Fibroblast of skin of left biceps (primary cell): ENCODE measurements around the gene TMEM145.
"Not testable (repeated sequence)": the region's sequence is repeated elsewhere in the genome, so short reads cannot be mapped to it uniquely, and the experiment has no call there.

Experiments
- DNase-seq, 2 experiments: peaks; one replicate each; pipeline ENCODE4 v3.0.0-alpha.2; 2013; ENCODE audit warnings: low read depth in 2 of 2

TMEM145 gene

DNA sequence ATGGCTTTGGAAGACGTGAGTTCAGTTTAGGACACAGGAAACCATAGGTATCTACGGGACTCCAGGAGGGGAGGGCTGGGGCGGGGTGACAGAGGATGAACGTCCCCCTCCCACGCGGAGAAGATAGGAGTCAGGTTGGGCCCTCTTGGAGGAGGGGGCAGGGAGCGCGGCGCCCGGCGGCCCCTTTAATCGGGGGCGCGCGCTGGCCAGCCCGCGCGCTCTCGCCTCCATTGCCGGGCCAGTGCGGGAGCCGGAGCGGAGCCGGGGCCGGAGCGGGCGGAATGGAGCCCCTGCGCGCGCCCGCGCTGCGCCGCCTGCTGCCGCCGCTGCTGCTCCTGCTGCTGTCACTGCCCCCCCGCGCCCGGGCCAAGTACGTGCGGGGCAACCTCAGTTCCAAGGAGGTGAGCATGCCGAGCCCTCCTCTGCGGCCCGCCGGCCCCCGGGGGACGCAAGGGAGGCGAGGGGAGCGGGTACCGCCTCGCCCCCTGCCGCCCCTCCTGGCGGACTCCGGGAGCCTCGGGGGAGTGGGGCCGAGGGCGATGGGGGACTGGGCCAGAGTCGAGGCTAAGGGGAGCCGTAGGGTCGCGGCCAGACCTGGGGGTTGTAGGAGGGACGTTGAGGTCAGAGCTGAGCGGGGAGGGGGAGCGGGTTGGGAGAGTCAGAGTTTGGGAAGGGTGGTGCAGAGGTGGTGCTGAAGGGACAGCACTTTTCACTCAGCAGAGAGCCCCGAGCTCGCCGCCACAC lies at the start of gene TMEM145:
Gene TMEM145, plus strand, starts transcription at position 214 of the 744 bp plus-strand sequence. Its CDS starts 68 bp downstream, at position 282.
- no peak for DNase-seq

DNA sequence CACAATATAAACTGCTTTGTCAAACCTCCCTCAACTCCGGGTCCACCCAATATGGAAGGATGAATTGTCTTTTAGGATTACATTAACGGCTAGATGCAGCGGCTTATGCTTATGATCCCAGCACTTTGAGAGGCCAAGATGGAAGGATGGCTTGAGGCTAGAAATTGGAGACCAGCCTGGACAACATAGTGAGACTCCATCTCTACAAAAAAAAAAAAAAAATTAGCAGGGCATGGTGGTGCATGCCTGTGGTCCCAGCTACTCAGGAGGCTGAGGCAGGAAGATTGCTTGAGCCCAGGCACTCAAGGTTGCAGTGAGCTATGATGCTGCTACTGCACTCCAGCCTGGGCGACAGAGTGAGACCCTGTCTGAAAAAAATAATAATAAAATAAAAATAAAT lies 47.0 kb upstream of the TMEM145 start:
- not testable (repeated sequence) for DNase-seq

DNA sequence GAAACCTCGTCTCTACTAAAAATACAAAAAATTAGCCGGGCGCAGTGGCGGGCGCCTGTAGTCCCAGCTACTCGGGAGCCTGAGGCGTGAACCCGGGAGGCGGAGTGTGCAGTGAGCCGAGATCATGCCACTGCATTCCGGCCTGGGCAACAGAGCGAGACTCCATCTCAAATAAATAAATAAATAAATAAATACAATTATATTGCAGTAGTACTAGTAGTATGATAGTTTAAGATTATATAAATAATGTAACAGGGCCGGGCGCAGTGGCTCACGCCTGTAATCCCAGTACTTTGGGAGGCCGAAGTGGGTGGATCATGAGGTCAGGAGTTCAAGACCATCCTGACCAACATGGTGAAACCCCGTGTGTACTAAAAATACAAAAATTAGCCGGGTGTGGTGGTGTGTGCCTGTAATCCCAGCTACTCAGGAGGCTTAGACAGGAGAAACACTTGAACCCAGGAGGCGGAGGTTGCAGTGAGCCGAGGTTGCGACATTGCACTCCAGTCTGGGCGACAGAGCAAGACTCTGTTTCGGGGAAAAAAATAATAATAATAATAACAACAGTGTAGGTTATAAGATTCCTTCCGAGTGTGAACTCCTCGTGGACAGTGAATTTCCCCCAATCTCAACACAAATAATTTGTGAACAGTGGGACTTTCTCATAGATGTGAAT lies 46.0 kb upstream of the TMEM145 start:
- not testable (repeated sequence) for DNase-seq

DNA sequence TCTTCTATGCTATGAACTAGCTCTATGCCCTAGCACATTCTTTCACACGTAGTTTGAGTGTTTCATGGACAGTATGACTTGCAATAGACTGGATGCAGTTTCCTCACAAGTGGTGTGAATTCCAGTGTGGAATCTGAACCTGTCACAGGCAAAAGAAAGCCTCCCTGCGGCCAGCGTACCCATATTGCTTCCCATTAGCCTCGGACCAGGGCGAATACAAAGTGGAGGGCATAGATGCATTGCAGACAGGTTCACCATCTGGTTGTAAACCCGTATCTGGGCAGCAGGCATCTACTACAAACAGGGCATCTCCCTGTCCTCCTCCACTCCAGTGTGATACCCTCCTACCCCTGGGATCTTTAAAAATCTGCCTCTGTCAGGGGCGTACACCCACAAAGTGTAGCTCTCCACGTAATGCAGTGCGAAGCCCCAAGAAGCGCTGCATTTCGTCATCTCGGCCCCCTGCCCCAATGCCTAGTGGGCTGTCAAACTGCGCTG lies 45.4 kb upstream of the TMEM145 start:
- DNase-seq = no peak

DNA sequence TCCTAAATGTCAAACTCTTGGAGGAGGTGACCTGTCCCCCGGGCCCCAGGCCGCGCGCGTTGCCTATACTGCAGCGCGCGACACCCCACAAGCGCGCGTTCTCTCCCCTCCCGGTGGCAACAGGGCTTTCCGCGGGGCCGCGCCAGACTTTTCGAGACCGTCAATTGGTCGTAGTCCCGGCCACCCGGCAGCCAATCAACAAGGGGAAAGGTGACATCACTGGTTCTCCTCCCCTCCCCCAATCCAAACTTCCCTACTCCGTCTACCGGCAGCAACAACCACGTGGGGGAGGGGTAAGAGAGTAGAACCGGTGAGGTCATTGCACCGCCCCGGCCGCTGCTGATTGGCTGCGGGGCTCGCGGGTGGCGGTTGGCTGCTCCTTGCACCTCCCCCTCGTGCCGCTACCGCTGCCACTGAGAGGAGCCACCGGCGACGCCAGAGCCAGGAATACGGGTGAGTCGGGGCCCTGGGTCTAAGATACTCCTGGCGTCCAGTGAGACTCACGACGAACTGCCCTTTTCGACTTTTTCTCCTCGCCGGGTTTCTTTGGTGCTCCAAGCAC lies 44.9 kb upstream of the TMEM145 start:
- DNase-seq = peak; percentile 98 to 99

DNA sequence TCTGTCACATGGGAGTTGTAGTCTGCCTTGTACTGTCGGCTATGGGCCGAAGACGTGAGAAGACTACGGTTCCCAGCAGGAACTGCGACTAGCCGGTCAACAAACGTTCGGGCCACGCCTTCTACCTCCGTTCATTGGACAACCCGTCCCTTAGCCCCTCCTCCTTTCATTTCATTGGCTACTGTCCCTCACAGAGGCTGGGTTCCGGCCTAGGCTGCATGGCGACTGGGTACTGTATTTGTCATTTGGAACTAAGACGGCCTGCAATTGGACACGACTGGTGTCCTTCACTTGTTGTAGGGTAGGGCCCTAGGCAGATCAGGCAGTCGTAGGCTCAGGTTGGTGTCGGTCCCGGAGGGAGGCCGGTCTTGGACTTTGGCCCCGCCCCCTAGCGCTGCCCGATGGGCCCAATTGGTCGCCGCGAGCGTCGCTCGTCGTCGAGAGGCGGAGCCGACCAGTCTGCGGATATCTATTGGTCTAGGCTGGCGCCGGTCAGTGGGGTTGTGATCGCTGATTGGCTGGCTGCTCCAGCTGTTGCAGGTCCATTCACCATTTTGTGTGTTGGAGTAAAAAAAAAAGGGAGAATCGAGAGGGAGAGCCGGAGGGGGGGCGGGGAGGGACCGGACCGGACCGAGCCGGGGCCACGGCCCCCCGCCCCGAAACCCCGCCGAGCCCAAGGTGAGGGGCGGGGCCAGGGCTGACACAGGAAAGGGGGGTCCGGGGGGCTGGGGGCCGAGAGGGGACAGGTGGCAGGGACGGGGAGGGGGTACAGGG lies 44.2 kb upstream of the TMEM145 start, which contains the start of gene CIC:
Gene CIC, plus strand, starts transcription at position 549 of the 774 bp plus-strand sequence. CDS start 2,532 bp downstream, outside the sequence.
- peak; percentile 100 for DNase-seq

DNA sequence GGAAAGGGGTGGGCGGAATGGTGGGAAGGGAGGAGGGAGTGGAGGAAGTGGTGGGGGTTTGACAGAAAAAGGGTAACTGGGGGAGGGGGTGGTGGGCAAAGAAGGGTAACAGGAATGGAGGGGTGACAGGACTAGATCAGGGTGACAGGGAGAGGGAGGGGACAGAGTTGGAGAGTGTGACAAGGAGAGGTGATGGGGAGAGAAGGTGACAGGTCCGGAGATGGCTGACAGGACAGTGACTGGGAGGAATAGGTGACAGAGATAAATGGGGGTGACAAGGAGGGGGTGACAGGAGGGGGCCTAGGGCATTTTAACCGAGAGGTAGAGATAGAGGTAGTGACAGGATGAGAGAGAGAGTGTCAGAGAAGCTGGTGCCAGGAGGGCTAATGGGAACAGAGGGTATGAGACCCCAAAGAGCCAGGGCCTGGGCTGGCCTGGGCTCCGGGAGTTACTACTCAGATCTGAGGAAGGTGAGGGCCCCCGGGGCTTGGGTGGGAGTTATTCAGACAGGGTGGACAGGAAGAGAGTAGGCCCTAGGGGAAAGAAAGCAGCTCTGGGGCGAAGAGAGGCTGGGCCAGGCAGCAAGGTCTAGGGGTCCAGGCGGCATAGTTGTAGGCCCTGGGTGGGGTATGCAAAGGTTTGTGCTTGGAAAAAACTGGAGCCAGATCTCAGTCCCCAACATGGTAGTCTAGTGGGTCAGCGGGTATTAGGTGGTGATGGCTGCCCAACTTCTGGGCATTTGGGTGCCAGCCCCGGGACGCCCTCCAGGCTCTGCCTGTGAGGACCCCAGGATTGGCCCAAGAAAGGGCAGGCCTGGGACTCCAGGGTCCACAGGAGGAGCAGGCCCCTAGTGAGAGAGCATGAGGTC lies 43.4 kb upstream of the TMEM145 start:
- DNase-seq = no peak

DNA sequence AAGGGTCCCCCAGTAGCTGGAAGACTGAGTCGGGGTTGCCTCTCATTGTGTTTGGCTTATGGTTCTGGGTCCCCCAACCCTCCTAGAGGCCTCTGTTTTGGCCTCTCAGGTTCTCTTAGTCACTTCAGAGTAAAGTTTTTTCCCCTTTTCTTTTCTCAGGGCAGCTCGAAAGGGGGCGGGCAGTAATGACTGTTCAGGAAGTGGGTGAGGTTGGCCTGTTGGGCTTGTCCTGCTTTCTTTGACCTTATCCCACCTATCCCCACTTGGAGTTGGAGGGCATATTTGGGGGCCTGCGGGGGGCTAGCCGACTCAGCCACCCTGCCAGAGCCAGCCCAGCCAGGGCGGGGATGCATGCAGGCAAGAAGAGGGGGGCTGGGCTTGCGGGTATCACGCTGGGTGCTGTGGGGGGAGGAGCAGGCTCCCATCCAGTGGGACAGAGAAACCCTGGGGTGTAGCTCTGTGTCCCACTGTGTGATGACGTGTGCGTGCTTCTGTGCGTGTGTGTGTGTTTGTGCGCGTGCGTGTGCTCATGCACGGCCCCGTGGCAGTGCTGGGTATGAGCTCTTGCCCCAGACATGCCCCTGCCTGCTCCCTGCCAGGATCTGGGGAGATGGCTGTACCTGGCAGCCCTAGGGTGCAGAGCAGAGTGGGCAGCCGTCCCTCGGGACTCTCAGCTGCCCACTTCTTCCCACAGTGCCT lies 42.6 kb upstream of the TMEM145 start:
- no peak for DNase-seq

DNA sequence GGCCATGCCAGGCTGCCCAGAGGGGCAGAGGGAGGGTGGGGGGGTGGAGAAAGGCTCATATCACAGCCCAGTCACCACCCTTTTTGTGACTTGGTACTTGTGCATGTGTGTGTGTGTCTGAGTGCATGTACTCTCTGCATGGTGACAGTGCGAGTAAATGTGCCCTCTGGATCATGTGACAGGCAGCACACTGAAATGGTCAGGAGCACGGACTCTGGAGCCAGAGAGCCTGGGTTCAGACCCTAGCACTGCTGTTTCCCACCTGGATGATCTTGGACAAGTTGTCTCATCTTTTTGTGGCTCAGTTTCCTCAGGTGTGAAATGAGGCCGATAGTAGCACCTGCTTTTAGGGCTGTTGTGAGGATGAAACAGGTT lies 42.1 kb upstream of the TMEM145 start:
- DNase-seq = no peak

DNA sequence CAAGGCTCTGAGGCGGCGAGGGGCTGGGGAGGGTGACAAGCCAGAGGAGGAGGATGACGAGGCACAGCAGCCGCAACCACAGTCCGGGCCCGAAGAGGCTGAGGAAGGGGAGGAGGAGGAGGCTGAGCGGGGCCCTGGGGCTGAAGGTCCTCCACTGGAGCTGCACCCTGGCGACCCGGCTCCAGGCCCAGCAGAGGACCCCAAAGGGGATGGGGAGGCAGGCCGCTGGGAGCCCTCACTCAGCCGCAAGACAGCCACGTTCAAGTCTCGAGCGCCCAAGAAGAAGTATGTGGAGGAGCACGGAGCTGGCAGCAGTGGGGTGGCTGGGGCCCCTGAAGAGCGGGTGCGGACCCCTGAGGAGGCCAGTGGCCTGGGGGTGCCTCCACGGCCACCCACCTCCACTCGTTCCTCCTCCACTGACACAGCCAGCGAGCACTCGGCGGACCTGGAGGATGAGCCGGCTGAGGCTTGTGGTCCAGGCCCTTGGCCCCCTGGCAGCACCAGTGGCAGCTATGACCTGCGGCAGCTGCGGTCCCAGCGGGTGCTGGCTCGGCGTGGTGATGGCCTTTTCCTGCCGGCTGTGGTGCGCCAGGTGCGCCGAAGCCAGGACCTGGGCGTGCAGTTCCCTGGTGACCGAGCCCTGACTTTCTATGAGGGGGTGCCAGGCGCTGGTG lies 41.1 kb upstream of the TMEM145 start:
- DNase-seq = no peak

DNA sequence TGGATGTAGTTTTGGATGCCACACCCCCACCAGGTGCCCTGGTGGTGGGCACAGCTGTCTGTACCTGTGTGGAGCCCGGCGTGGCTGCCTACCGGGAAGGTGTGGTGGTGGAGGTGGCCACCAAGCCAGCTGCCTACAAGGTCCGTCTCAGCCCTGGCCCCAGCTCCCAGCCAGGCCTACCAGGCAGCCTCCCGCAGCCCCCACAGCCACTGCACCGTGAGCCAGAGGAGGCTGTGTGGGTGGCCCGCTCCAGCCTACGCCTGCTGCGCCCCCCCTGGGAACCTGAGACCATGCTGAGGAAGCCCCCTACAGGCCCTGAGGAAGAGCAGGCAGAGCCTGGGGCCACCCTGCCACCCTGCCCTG lies 40.6 kb upstream of the TMEM145 start:
- no peak for DNase-seq

DNA sequence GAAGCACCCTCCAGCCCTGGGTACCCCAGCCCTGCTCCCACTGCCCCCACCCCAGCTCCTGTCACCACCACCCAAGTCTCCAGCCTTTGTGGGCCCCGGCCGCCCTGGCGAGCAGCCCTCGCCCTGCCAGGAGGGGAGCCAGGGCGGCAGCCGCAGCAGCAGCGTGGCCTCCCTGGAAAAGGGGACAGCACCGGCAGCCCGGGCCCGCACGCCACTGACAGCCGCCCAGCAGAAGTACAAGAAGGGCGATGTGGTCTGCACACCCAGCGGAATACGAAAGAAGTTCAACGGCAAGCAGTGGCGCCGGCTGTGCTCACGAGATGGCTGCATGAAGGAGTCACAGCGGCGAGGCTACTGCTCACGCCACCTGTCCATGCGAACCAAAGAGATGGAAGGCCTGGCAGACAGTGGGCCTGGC lies 40.1 kb upstream of the TMEM145 start:
- DNase-seq = no peak

DNA sequence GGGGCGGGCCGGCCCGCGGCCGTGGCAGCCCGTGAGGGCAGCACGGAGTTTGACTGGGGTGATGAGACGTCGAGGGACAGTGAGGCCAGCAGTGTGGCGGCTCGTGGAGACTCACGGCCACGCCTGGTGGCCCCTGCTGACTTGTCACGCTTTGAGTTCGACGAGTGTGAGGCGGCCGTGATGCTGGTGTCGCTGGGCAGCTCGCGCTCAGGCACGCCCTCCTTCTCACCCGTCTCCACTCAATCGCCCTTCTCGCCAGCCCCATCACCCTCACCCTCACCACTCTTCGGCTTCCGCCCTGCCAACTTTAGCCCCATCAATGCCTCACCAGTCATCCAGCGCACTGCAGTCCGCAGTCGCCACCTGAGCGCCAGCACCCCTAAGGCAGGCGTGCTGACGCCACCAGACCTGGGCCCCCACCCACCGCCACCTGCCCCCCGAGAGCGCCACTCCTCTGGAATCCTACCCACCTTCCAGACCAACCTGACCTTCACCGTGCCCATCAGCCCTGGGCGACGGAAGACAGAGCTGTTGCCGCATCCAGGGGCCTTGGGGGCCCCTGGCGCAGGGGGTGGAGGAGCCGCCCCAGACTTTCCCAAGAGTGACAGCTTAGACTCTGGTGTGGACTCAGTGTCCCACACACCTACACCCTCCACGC lies 39.6 kb upstream of the TMEM145 start:
- DNase-seq = no peak

DNA sequence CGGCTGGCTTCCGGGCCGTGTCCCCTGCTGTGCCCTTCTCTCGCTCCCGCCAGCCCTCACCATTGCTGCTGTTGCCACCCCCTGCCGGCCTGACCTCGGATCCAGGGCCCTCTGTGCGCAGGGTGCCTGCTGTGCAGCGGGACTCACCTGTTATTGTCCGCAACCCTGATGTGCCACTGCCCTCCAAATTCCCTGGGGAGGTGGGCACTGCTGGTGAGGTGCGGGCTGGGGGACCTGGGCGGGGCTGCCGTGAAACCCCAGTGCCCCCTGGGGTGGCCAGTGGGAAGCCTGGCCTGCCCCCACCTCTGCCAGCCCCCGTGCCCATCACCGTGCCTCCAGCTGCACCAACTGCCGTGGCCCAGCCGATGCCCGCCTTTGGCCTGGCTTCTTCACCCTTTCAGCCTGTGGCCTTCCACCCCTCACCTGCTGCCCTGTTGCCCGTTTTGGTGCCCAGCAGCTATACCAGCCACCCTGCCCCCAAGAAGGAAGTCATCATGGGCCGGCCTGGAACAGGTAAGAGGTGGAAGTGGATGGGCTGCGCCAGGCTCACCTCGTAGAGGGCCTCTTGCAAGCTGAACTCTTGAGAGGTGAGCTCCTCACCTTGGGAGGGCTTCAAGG lies 38.9 kb upstream of the TMEM145 start:
- DNase-seq = no peak

DNA sequence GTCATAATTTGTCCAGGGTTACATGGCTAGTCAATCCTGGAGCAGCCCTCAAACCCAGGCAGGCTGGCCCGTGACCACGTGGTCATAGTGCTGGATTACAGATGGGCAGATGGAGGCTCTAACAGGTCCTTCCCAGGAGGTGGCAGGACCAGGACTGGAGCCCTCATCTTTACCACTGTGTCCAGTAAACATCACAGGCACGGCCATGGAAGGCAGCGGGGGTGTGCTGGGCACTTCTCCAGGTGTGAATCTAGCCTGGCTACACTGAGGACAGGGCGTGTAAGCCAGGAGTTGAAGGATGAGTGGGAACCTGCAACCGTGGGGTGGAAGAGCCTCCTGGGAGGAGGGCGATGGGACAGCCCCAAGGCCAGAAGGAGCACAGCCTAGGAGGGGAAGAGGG lies 38.0 kb upstream of the TMEM145 start:
- DNase-seq = no peak

DNA sequence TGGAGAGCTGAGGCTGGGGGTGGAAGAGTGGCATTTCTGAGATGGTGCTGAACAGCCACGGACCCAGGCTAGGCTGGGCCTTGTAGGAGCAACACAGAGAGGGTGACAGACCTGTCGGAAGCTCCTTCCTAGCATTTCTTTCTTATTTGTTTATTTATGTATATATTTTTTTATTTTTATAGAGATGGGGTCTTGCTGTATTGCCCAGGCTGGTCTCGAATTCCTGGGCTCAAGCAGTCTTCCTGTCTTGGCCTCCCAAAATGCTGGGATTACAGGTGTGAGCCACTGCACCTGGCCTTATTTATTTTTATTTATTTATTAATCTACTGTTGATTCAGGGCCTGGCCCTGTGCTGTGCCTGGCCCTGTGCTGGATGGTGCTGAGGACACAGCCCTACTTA lies 37.6 kb upstream of the TMEM145 start:
- no peak for DNase-seq

DNA sequence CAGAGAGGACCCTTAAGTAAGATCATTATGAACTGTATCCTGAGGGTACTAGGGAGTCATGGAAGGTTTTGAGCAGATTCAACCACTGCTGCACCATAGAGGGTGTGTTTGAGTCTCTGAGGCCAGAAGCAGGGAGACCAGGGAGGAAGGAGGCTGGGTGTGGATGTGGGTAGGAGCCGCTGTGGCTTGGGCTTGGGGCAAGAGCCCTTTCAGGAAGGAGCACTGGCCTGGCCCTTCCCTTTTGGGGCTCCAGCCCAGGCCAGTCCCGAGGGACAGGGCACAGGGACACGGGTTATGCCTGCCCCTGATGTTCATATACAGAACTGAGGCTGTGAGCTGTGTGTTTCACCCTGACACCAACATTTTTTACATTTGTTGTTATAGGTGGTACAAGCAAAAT lies 36.8 kb upstream of the TMEM145 start:
- DNase-seq = no peak

DNA sequence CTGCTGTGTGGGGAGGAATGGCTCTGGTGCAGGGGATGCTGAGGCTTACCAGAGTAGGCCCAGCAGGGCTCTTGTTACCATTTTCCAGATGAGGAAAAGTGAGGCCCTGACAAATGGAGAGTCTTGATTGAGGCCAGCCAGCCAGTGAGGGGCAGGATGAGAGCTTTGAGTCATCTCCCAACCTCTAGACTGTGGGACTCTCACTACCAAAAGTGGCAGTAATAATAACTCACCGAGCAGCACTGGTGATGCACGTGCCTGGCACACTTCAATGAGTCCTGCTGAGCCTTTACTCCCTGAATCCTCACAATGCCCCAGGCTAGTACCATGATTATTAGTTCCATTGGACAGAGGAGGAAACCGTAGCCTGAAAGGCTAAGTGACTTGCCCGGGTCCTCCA lies 36.3 kb upstream of the TMEM145 start:
- DNase-seq = no peak
